Activated T-cell treated with anti-CD3 and anti-CD28 coated beads, Interleukin-2, amount 50 U/mL, for 72 hours (primary cell): ENCODE results near the gene CTNNA1. TPM values are rescaled to one million over a fixed set of nuclear protein-coding genes. Genes with fewer than 3 reads are reported as not detected.

ENCODE experiments used
- ATAC-seq, 2 donors: fragments of 150-1000 bp; cut with Tn5 transposase; replicated peaks in 1 of 2; 2 replicates each; pipeline ENCODE4 v1.10.0; 2021; ENCODE audit warnings: moderate library complexity in 2 of 2, mild to moderate bottlenecking in 1 of 2
- DNase-seq, 2 donors: peaks; one replicate each; pipeline ENCODE4 v3.0.0; 2021 to 2022; ENCODE audit warnings: mixed read lengths in 1 of 2
- H3K27ac Mint-ChIP-seq: one replicate; pipeline ENCODE4 v1.8.0; 2022; ENCODE audit warnings: mild to moderate bottlenecking, moderate library complexity, mixed read lengths
- H3K27me3 Mint-ChIP-seq: one replicate; pipeline ENCODE4 v1.8.0; 2022; ENCODE audit warnings: low read depth, mixed read lengths
- H3K36me3 Mint-ChIP-seq, 2 donors: one replicate each; pipeline ENCODE4 v1.8.0; 2022; ENCODE audit warnings: mixed read lengths in 2 of 2, mild to moderate bottlenecking in 1 of 2; ENCODE audit not compliant: insufficient read depth in 2 of 2
- H3K4me1 Mint-ChIP-seq: one replicate; pipeline ENCODE4 v1.8.0; 2022; ENCODE audit warnings: low read depth, mixed read lengths
- H3K4me3 Mint-ChIP-seq, 2 donors: one replicate each; pipeline ENCODE4 v1.8.0; 2022; ENCODE audit warnings: mild to moderate bottlenecking in 2 of 2, mixed read lengths in 2 of 2, moderate library complexity in 2 of 2
- H3K9me3 Mint-ChIP-seq, 2 donors: one replicate each; pipeline ENCODE4 v1.8.0; 2022; ENCODE audit warnings: mixed read lengths in 2 of 2
- total RNA-seq, 2 donors: library from RNA; stranded (reverse); gene quantifications; one replicate each; pipeline ENCODE4 v1.2.3, GENCODE V29; 2022

The CTNNA1 gene
- total RNA-seq, 2 donors from 2014 or later: 62.3 to 73.0 TPM

DNA sequence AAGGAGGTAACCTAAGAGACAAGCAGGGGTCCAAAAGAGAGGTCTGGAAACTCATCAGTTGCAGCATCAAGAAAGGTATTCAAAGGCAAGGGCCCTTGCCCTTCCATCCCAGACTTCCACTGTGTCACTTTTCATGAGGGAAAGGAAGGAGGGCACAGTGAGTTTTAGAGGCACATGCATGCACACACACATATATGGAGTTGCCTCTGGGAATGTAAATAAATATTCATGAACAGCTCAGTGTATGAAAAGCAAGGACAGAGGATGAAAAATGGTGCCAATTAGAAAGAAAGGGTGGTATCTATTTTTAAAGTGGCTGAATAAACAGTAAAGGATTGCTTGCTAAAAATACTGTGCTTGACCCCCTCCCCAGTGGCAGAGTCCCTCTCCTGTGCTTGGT is 227.2 kb downstream of the CTNNA1 start:
- no peak for ATAC-seq
- Mint-ChIP-seq H3K9me3 (no peaks in the 10 kb centered on the region), H3K4me3 (peak overlapping the region; percentile 15 to 18), H3K27me3 (no peaks in the 10 kb centered on the region), H3K4me1 (peaks cover 44% of the 10 kb centered on the region), H3K36me3 (peaks cover 1 to 2% of the 10 kb centered on the region in 2 donors), H3K27ac (no peak overlapping the region)
- no peak for DNase-seq

- Mint-ChIP-seq H3K4me3 (no peak overlapping the region), H3K9me3 (no peaks in the 10 kb centered on the region), H3K4me1 (peaks cover 42% of the 10 kb centered on the region), H3K36me3 (peaks cover 1 to 2% of the 10 kb centered on the region in 2 donors), H3K27ac (no peak overlapping the region), H3K27me3 (no peaks in the 10 kb centered on the region)
- ATAC-seq: peak in 1 of 2 donors; percentile 8
- DNase-seq: no peak
These were observed 227.9 kb downstream of the CTNNA1 start for GRCh38 chr5:138981131-138981530.

DNA sequence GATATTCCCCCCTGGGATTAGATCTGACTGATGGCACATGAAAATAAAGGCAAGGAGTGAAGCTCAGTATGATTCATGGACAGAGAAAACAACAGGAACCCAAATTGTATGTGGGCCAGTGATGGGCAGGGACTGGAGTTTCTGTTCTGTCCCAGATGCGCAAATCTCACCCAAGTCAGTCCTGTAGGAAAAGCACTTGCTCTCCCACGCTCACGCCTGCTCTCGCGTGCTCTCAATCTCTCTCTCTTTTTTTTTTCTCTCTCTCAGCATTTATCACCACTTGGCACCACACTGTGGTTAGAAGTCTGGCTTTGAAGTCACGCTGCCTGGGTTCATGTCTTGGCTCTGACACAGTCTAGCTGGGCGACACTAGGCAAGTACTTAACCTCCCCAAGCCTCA is 228.4 kb downstream of the CTNNA1 start:
- no peak overlapping the region for H3K27ac Mint-ChIP-seq
- ATAC-seq: peak; percentile 57 to 62
- H3K9me3 Mint-ChIP-seq: no peaks in the 10 kb centered on the region
- peak overlapping the region; percentile 4 to 6 for H3K4me3 Mint-ChIP-seq
- peaks cover 42% of the 10 kb centered on the region for H3K4me1 Mint-ChIP-seq
- DNase-seq: peak; percentile 25 to 34
- H3K36me3 Mint-ChIP-seq: peaks cover 1 to 2% of the 10 kb centered on the region in 2 donors
- no peaks in the 10 kb centered on the region for H3K27me3 Mint-ChIP-seq

- Mint-ChIP-seq H3K36me3 (peaks cover 0 to 2% of the 10 kb centered on the region in 2 donors), H3K4me3 (no peak overlapping the region), H3K4me1 (peaks cover 41% of the 10 kb centered on the region), H3K27me3 (no peaks in the 10 kb centered on the region), H3K27ac (no peak overlapping the region), H3K9me3 (no peaks in the 10 kb centered on the region)
- ATAC-seq: no peak
- DNase-seq: no peak
These were observed 230.8 kb downstream of the CTNNA1 start for GRCh38 chr5:138983984-138984383.

Other genes with a start within 250 kb of the CTNNA1 start
- 100 to 1,000 TPM; 106 to 111 TPM for gene ETF1, start 210.2 kb upstream of the CTNNA1 start, total RNA-seq
- gene HSPA9, start 178.0 kb upstream of the CTNNA1 start, total RNA-seq: 100 to 1,000 TPM; 448 to 505 TPM
- gene LRRTM2, start 121.9 kb downstream of the CTNNA1 start, total RNA-seq: under 1 TPM; 0.23 to 0.29 TPM